GM21390 (cell line): ENCODE results near the gene CSN3.
"Not testable (repeated sequence)": the region's sequence is repeated elsewhere in the genome, so short reads cannot be mapped to it uniquely, and the experiment has no call there.

Experiments used
- ATAC-seq: cut with Tn5 transposase; IDR thresholded peaks from one replicate; pipeline ENCODE4 v1.9.1; 2021; ENCODE audit not compliant: unreplicated experiment

Gene CSN3

DNA sequence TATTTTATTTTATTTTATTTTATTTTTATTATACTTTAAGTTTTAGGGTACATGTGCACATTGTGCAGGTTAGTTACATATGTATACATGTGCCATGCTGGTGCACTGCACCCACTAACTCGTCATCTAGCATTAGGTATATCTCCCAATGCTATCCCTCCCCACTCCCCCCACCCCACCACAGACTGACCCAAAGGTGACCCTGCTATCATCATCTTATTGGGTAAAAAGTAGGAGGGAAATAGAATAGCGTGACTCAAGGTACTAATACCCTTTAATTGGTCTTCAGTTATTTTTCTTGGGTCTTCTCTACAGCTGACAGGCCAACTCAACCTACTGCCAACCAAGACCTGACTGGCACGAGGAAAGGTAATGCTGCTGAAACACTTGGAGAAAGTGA, at the start of gene CSN3:
TSS of gene CSN3 (plus strand) at position 301 of the 400 bp plus-strand sequence. CDS start 2,223 bp downstream, outside the sequence.
- ATAC-seq = not testable (repeated sequence)

GRCh38 chr4:70192895-70193294, 49.5 kb upstream of the CSN3 start:
- ATAC-seq = no peak

DNA sequence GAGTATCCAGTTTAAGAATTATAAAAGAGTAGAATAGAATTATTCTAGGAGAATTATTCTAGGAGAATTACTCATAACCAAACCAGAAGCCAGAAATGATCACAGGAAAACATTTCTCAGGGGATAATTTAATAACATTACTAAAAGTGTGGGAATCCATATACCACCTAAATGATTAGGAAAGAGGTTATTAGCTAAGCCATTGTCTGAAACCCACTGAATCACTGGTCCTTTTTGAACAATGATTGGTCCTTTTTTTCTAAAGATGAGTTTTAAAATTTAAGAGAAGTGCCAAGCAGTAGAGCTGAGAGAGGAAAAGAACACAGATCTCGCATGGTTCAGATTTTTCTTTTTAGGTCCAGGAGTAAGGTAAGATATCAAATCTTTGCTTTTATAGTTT, 47.0 kb upstream of the CSN3 start, which contains the start of gene ODAM:
TSS of gene ODAM (plus strand) at position 301 of the 400 bp plus-strand sequence. CDS start 819 bp downstream, outside the sequence.
- ATAC-seq = no peak

GRCh38 chr4:70196857-70197256, 45.5 kb upstream of the CSN3 start:
- ATAC-seq = no peak

DNA sequence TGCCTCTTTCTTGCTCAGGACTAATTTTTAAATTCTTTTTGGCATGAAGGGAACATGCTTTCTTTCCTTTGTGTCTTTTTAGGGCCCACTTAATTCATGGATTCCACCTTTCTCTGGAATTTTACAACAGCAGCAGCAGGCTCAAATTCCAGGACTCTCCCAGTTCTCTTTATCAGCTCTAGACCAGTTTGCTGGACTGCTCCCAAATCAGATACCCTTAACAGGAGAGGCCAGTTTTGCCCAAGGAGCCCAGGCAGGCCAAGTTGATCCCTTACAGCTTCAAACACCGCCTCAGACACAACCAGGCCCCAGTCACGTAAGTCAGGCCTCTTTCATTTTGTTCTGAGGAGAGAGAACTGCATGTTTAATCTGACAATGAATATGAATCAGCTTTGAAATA, 44.6 kb upstream of the CSN3 start:
- no peak for ATAC-seq

GRCh38 chr4:70203601-70204000, 38.8 kb upstream of the CSN3 start:
- ATAC-seq = no peak

- ATAC-seq = not testable (repeated sequence)
Measured at GRCh38 chr4:70212752-70213151, 29.6 kb upstream of the CSN3 start.

GRCh38 chr4:70216109-70216508, 26.3 kb upstream of the CSN3 start:
- not testable (repeated sequence) for ATAC-seq

DNA sequence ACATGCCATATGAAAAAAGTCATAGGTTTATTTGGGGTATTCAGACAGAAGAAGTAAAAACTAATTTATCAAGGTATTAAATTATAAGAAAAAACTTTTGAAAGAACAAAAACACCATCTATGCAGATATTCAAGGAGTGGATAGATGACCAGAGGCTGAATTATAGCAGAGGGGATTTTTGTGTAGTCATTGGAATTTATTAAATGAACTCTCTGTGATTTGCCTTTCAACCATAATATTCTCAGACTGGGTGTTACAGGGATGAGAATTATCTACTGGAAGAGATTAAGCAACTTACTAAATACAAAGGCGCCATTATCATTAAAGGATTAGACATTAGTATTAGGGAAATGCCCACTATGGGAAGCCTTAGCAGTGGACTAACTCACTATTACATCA, 25.8 kb upstream of the CSN3 start:
- ATAC-seq = not testable (repeated sequence)

DNA sequence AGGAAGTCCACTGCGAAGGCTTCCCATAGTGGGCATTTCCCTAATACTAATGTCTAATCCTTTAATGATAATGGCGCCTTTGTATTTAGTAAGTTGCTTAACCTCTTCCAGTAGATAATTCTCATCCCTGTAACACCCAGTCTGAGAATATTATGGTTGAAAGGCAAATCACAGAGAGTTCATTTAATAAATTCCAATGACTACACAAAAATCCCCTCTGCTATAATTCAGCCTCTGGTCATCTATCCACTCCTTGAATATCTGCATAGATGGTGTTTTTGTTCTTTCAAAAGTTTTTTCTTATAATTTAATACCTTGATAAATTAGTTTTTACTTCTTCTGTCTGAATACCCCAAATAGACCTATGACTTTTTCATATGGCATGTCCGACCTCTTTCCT, 21.0 kb upstream of the CSN3 start:
- not testable (repeated sequence) for ATAC-seq

- ATAC-seq = not testable (repeated sequence)
Measured at GRCh38 chr4:70221818-70222217, 20.6 kb upstream of the CSN3 start.

GRCh38 chr4:70225824-70226223, 16.6 kb upstream of the CSN3 start, which contains the start of gene FDCSP:
Gene FDCSP (plus strand): TSS chr4:70226124. CDS start chr4:70231195, 5,071 bp downstream.
- ATAC-seq = no peak

GRCh38 chr4:70236125-70236524, 6.3 kb upstream of the CSN3 start:
- ATAC-seq = no peak

DNA sequence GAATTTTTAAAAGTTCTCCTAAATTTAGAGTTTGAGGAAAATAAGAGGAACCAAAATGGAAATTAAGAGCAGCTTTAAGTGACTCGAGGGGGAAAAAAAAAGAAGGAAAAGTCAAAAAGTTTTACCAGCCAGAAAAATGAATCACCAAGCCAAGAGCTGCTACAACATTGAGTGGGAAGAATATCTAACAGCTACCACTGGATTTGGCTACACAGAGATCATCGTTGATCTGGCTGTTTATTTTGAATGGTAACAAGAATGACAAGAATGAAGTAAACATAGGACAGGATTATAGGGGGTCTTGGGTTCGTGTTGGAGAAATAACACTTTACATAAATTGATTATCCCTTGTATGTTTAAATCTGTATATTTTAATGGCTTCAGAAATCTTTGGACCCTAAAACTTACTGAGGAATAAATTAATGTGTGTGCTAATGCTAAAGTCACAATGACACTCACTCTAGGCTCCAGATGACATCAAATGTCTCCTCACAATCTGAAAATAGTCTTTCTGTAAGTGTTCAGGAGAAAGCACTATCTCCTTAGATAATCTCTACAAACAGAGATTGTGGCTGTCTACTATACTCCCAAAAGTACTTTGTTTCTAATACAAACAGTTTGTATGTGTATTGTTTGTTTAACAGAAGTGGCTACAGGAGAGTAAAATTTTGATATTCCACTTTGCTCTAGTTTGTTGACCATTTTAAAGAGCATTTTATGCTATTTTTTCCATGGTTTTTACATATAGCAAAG, 3.1 kb upstream of the CSN3 start:
- no peak for ATAC-seq

GRCh38 chr4:70239884-70240591, 2.4 kb upstream of the CSN3 start:
- no peak for ATAC-seq

GRCh38 chr4:70243091-70243490, 694 bp downstream of the CSN3 start:
- no peak for ATAC-seq

- ATAC-seq = no peak
Measured at GRCh38 chr4:70251250-70251944, 9.0 kb downstream of the CSN3 start.

DNA sequence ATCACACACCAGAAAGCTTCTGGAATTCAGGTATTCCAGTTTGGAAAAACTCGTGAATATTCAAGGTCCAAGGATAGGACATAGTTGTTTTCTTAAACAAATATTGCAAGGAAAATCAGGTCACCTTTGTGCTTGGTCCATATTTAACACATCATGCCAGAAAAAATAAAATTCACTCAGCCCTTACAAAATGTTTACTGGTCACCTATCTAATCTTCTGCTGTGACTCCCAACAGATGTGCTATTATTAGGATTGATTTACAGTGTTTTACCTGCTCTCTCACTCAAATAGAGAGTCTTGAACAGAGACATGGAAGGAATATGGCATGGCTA, 9.5 kb downstream of the CSN3 start:
- ATAC-seq = no peak

DNA sequence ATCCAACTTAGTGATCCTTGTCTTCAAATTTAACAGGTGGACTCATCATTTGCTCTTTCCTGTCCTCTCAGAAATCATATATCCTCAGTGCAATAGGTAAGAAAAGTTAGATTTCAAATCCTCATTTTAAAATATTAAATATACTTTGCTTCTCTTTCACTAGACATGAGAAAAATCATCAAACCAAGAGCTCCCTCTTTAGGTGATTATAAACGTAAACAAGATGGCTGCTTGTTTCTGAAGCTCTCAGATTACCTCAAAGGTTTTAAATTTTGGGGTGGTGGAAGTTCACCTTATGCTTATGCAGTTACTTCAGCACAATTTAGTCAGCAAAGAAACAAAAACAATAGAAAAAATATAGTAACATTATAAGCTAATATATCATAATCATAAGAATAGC, 27.3 kb downstream of the CSN3 start:
- no peak for ATAC-seq

- no peak for ATAC-seq
Measured at GRCh38 chr4:70277121-70277520, 34.7 kb downstream of the CSN3 start.

GRCh38 chr4:70280567-70280966, 38.2 kb downstream of the CSN3 start:
- ATAC-seq = no peak

DNA sequence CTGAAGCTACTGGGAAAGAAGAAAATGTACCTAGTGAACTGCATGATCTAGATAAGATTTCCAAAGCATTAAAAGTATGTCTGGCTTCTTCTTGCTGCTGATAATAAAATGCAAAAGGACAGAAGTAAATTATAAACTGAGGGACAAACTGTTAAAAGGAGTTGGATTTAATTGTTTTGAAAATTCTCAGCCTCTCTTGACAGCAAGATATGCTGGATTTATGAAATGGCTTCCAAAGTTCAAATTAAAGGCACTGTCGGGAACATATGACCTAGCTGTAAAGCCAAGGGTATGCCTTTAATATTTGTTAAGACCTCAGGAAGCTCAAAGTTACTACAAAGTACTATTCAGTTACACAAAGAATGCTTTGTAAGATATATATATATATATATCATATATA, 46.3 kb downstream of the CSN3 start:
- ATAC-seq = no peak
